ENCODE data around the gene ZNF76.
A peak's percentile ranks its signal among the peaks of the same experiment; 100 is the strongest.

The ZNF76 gene

DNA sequence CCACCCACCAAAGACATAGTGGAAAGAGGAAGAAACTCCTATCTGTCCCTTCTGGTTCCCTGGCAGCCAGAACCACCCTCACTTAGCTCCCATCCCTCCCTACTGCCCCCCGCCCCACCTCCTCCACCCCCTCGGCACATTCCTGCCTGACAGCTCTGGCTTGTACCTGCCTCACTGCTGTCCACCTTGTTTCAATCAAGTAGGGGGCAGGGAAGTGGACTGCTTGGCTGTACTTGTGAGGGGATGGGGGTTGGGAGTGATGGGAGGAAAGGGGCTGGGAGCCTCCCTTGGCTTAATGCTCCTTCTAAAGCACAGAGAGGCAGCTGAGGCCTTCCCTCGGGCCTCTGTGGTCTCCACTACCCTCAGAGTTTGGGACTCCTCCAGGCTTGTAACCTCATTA is 22.1 kb upstream of the ZNF76 start:
- DNase-seq: no peak

DNA sequence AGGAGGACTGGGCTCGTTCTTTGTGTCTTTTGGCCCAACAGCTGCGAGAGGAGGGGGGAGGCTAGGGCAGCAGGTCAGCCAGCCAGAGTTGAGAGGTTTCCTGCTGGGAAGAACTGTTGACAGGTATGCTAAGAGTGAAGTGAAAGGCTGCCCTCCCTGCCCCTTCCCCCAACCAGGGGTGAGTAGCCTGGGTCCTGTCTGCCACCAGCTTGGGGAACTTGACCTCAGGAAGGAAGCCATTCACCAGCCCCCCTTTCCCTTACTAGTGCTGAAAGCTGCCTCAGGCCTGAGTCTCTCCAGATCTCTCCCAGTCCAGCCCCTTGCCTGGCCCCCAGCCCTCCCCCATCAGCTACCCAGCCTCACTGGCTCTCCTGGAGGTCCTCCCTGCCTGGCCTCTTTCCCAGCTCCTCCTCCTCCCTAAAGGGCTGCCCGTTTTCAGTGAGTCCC is 20.7 kb upstream of the ZNF76 start:
- DNase-seq: no peak

DNA sequence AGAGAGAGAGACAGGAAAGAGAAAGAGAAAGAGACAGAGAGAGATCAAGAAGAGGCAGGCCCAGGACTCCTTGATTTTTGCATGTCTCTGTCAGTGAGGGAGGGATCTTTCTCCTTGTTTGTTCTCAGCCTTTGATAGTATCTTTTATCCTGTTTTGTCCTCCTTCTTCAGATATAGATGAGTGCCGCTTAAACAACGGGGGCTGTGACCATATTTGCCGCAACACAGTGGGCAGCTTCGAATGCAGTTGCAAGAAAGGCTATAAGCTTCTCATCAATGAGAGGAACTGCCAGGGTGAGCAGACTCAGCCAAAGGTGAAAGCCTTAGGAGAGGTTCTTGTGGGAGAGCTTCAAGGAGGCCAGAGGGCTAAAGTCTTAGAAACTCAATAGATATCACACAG is 20.0 kb upstream of the ZNF76 start:
- DNase-seq: no peak

DNA sequence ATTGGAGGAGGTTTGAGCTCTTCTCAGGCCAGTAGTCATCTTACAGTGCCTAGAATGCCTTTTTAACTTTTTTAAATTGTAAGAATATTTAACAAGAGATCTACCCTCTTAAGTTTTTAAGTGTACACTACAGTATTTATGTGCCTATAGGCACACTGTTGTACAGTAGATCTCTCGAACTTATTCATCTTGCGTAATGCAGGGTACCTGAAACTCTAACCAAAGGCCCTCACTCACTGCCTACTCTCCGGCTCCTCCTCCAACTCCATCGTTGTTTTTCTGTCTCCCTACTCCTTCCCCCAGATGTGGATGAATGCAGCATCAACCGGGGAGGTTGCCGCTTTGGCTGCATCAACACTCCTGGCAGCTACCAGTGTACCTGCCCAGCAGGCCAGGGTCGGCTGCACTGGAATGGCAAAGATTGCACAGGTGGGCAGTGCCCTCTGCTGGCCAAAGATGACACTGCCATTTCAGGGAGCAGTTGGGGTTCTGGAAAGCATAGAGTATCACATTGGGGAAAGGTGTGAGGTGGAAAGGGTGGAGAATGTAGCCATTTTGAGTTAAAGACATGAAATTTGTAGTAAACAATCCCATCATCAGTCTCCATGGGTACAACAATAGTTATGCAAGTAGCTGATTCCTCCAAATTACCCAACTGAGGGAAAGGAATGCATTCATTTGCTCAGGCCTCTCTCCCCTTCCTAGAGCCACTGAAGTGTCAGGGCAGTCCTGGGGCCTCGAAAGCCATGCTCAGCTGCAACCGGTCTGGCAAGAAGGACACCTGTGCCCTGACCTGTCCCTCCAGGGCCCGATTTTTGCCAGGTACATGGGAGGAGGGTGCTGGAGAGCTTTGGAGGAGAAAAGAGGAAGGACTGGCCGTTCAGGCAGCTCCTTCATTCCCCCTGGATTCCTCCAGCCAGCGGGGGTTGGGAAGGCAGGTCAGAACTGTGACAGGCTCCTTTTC is 18.4 kb upstream of the ZNF76 start:
- DNase-seq: peak; percentile 18

GRCh38 chr6:35242486-35242885 is 17.0 kb upstream of the ZNF76 start:
- DNase-seq: no peak

DNA sequence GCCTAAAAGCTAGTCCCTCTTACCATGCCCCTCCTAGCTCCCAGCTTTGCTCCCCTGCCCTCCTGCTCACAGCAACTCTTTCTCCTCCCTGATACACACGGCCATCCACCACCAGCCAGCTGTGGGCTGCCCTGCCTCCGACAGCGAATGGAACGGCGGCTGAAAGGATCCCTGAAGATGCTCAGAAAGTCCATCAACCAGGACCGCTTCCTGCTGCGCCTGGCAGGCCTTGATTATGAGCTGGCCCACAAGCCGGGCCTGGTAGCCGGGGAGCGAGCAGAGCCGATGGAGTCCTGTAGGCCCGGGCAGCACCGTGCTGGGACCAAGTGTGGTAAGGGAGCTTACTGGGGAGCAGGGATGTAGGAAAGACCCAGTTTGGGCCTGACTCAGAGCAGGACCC is 16.6 kb upstream of the ZNF76 start:
- no peak for DNase-seq

GRCh38 chr6:35243386-35243958 is 16.1 kb upstream of the ZNF76 start:
- no peak for DNase-seq

GRCh38 chr6:35244551-35244950 is 15.0 kb upstream of the ZNF76 start:
- DNase-seq: no peak

- no peak for DNase-seq
Observed at GRCh38 chr6:35247642-35248231, 11.8 kb upstream of the ZNF76 start.

DNA sequence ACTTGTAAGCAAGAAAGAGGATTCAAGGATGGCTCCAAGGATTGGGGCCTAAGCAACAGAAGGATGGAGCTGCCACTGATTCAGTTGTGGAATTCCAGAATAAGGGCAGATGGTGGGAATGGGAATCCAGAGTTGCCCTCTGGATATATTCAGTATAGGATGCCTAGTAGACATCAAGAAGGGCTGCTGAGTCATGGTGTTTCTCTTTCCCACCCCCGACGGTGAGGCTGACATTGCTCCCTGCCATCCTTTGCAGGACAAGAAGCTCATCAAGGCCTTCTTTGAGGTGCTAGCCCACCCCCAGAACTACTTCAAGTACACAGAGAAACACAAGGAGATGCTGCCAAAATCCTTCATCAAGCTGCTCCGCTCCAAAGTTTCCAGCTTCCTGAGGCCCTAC is 11.2 kb upstream of the ZNF76 start:
- DNase-seq: no peak

DNA sequence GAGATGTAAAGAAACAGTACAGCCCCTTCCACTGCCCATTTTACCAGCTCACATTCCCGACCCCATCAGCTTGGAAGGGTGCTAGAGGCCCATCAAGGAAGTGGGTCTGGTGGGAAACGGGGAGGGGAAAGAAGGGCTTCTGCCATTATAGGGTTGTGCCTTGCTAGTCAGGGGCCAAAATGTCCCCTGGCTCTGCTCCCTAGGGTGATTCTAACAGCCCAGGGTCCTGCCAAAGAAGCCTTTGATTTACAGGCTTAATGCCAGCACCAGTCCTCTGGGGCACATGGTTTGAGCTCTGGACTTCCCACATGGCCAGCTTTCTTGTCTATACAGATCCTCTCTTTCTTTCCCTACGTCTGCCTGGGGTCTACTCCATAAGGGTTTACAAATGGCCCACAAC is 10.6 kb upstream of the ZNF76 start:
- no peak for DNase-seq

DNA sequence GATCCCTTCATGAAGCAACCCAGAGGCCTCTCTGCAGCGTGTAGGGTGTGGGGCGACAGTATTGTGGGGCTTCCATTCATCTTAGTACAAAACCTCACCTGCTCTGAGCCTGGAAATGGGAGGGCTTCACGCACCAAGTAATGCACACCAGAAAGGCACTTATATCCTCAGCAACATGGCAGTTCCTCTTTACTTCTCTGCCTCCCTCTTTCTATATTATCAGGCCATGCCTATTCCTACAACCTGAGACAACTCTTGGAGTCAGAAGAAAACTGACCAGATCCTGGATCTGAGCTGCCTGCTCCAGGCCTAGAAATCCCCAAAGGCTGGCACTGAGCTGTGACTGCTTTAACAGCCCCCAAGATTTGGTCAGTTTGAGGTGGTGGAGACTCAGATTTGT is 7.6 kb upstream of the ZNF76 start:
- DNase-seq: no peak

DNA sequence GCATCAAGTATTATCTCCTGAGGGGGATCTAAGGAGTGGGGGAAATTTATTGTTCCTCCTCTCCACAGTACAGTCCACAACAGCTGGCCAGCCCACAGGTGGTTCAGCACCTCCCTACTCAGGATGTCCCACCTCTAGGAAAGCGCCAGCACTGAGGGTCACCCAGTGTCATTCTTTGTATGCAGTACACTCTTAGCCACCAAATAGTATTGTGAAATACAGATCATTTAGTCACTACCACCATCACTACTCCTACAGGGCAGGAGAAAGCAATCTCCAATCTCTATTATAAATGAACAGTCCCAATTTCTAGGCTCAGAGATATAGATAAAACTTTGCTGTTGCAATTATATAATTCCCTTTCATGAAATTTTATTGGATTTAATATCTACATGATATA is 6.3 kb upstream of the ZNF76 start:
- DNase-seq: no peak

GRCh38 chr6:35258336-35258735 is 1.2 kb upstream of the ZNF76 start:
- no peak for DNase-seq

DNA sequence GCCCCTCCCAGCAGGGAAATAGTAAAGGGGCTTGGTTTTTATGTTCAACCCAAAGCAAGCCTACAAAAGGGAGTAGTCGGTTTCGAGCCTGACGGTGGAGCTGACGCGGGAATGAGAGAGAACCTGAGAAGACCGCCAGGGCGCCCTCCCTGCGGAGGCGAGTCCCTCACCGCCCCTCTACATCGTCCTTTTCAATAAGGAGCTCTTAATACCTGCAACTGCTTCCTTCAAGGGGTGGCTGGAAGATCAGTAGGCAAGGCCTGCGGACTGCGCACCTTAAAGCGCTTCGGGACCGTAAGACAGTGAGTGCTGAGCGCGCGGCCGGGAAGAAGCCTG is 709 bp upstream of the ZNF76 start:
- DNase-seq: no peak

- DNase-seq: no peak
Observed at GRCh38 chr6:35259948-35260590, 534 bp downstream of the ZNF76 start.

- no peak for DNase-seq
Observed at GRCh38 chr6:35260591-35261570, 1.3 kb downstream of the ZNF76 start.

DNA sequence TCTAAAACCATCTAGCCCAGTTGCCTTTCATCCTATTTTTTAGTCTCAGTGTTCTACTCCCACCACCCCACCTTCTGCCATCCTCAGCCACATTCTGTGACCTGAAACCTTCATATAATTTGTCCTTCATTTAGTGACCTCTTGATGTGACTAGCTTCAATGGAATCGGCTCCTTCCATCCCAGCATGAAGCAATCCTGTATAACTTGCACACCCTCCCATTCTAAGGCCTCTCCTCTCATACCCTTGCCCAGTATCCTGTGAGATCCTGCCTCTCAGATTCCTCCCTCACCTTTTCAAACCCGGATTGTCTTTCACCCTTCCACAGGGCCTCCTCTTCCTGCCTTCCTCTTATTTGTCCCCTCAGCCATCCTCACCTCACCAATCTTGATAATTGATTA is 3.1 kb downstream of the ZNF76 start:
- no peak for DNase-seq

GRCh38 chr6:35264550-35265274 is 5.2 kb downstream of the ZNF76 start:
- no peak for DNase-seq

DNA sequence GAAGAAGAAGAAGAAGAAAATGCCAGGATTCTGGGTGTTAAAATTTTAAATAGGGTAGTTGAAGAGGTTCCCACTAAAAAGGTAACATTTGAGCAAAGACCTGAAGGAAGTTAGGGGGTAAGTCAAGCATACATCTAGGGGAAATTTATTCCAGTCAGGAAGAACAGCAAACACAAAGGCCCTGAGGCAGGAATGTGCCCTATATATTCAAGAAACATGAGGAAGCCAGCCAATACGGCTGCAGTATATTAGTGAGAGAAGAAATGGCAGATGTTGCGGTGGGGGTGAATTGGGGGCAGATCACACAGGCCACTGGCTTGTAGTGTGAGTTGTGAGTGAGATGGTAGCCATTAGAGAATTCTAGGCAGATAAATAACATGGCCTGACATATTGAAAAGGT is 6.0 kb downstream of the ZNF76 start:
- DNase-seq: no peak

GRCh38 chr6:35267446-35267845 is 7.9 kb downstream of the ZNF76 start:
- DNase-seq: no peak

DNA sequence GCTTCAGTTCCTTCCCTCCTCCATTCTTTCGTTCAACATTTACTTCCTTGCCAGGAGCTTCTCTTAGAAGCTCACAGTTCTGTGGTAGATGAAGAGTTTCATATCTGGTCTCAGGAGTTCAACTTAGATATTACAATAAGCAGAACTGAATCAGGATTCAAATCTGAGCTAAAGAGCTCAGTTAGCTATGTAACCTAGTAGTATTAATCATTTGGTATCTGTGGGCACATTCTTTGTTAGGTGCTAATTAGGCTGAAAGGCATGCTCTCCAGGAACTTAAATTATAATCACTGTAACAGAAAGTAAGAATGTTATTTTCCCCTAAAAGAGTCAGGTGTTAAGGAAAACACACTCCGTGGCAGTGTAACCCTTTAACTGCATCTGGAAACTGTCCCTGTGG is 8.4 kb downstream of the ZNF76 start:
- DNase-seq: no peak
